ENCODE data around the gene LRRC8B.

The LRRC8B gene

DNA sequence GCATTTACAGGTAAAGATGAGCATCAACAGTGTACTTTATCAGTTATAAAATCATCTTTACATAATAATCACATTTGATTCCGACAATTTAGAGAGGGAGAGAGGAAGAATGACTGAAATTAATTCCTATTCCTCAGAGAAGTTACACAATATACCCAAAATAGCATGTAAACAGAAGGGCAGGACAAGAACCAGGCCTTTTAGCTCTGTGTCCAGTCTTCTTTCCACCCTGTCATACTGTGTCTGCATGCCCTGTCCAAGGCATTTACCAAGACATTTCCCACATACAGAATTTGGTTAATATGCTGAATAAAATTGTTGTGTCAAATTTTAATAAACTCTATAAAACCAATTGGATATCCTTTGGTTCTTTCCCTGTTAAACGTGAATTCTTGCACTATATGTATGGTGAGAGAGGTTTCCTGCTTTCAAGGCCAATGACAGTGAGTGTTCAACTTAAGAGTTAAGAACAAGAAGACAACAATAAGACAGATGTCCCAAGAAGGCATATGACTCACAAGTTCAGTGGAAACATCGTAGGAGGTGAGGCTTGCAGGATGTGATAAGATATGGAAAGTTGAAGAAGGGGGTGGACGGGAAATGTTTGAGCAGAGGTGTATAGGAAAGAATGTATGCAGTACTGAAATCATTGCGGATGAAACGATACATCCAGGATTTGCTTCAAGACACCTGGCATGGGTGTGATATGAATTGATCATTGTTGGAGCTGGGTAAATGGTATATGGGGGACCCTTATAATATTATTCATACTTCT, 20.8 kb downstream of the LRRC8B start:
- Histone ChIP-seq H3K4me3 (ENCODE audit: insufficient read depth, low read length, poor library complexity, severe bottlenecking) (no peak overlapping the region), H3K79me2 (ENCODE audit: insufficient read depth, low read length) (peaks cover 35% of the 10 kb centered on the region)

DNA sequence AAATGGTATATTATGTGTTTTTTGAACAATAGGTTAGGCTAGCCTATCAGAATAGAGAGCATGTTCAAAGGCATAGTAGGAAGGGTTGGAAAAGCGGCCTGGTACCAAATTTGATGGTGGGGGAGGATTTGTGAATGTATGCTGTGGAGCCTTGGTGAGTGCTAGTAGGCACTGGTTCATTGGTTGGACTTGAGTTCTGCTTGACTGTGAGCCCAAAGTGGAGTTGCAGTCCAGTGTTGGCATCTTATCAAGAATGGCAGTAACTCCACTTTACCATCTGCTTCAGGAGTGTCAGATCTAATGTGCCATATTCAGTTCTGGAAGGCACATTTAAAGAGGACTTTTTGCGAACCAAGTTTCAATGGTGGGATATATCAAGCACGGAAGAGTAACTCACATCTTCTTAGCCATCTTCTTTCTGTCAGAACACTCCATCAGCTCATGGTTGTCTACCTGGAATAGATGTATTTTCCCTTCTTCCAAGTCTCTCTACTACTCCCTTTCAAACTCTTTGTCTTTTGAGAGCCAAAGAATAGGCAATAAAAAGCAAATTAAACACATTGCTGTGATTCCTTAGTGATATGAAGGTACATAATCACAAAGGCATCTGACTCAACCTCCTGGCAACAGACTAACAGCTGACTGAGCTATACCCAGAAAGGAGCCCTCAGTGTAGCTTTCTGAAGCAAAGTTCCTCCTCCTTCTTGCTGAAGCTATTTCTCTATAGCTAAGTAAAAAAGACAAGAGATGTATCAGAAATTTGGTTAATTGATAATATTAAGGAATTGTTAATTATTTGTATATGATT, 21.7 kb downstream of the LRRC8B start:
- Histone ChIP-seq H3K27ac (ENCODE audit: low read depth, low read length) (no peak overlapping the region), H3F3A (ENCODE audit: insufficient read depth) (no peaks in the 10 kb centered on the region), H3K9me2 (replicated peaks; ENCODE audit: insufficient read depth, low read length) (no peaks in the 10 kb centered on the region), H3K9ac (ENCODE audit: low read length) (no peak overlapping the region), H3K27me3 (ENCODE audit: low read length) (no peaks in the 10 kb centered on the region), H4K20me1 (ENCODE audit: low read depth, low read length) (peaks cover 10% of the 10 kb centered on the region; the same call in 1 of the 2 replicates), H3K36me3 (ENCODE audit: low read length) (no peaks in the 10 kb centered on the region), H2AFZ (ENCODE audit: low read depth, low read length, severe bottlenecking) (no peak overlapping the region), H3K4me2 (ENCODE audit: low read depth, low read length, poor library complexity, severe bottlenecking) (no peak overlapping the region), H3K79me2 (ENCODE audit: insufficient read depth, low read length) (peaks cover 26% of the 10 kb centered on the region), H3K9me3 (ENCODE audit: insufficient read depth, low read length) (no peaks in the 10 kb centered on the region), H3K4me3 (ENCODE audit: insufficient read depth, low read length, poor library complexity, severe bottlenecking) (no peak overlapping the region)
- TF ChIP-seq, protein P1, sequence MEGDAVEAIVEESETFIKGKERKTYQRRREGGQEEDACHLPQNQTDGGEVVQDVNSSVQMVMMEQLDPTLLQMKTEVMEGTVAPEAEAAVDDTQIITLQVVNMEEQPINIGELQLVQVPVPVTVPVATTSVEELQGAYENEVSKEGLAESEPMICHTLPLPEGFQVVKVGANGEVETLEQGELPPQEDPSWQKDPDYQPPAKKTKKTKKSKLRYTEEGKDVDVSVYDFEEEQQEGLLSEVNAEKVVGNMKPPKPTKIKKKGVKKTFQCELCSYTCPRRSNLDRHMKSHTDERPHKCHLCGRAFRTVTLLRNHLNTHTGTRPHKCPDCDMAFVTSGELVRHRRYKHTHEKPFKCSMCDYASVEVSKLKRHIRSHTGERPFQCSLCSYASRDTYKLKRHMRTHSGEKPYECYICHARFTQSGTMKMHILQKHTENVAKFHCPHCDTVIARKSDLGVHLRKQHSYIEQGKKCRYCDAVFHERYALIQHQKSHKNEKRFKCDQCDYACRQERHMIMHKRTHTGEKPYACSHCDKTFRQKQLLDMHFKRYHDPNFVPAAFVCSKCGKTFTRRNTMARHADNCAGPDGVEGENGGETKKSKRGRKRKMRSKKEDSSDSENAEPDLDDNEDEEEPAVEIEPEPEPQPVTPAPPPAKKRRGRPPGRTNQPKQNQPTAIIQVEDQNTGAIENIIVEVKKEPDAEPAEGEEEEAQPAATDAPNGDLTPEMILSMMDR (IDR thresholded peaks at IDR 0.05; ENCODE audit: insufficient read depth, low read length, poor library complexity, severe bottlenecking), result no peak
- no peak for TF ChIP-seq EZH2phosphoT487 (conservative IDR thresholded peaks at IDR 0.05; ENCODE audit: low read length)

More for the DNA sequence above, 20.8 kb downstream of the LRRC8B start:
- TF ChIP-seq, protein P1 (IDR thresholded peaks at IDR 0.05; ENCODE audit: insufficient read depth, low read length, poor library complexity, severe bottlenecking), result no peak
- no peak for TF ChIP-seq EZH2phosphoT487 (conservative IDR thresholded peaks at IDR 0.05; ENCODE audit: low read length)
- Histone ChIP-seq H4K20me1 (ENCODE audit: low read depth, low read length) (peaks cover 12% of the 10 kb centered on the region; the same call in 1 of the 2 replicates), H3K27ac (ENCODE audit: low read depth, low read length) (no peak overlapping the region), H3K4me2 (ENCODE audit: low read depth, low read length, poor library complexity, severe bottlenecking) (no peak overlapping the region), H2AFZ (ENCODE audit: low read depth, low read length, severe bottlenecking) (no peak overlapping the region), H3K27me3 (ENCODE audit: low read length) (no peaks in the 10 kb centered on the region), H3K9ac (ENCODE audit: low read length) (no peak overlapping the region), H3K36me3 (ENCODE audit: low read length) (no peaks in the 10 kb centered on the region), H3F3A (ENCODE audit: insufficient read depth) (no peaks in the 10 kb centered on the region), H3K9me2 (replicated peaks; ENCODE audit: insufficient read depth, low read length) (no peaks in the 10 kb centered on the region), H3K9me3 (ENCODE audit: insufficient read depth, low read length) (no peaks in the 10 kb centered on the region)

DNA sequence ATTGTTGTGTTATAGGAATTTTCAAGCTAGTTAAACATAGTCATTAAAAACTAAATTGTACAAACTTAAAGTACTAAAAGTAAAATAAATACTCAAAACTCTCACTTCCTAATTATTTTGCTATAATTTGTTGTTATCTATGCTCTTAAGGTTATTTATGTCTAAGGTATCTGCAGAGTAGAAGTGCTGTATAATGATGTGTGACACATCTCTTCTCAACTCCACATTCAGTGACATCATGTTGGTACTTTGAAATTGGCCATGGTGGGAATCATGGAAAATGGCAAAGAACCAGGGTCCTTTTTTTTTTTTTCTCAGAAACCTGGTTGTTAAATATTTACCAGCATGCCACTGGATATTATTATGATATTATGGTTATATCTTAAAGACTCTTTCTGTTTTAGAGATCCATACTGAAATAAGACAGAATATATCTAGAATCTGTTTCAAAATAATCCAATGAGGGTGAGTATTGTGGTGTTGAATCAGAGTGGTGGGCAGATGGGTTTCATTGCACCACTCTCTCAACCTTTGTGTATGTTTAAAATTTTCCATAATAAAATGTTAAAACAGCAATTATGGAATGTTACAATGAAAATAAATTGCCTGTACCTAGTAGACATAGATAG, 22.4 kb downstream of the LRRC8B start:
- no peaks in the 10 kb centered on the region for H3K9me3 ChIP-seq (ENCODE audit: insufficient read depth, low read length)
- H2AFZ ChIP-seq (ENCODE audit: low read depth, low read length, severe bottlenecking), result no peak overlapping the region
- H3K27ac ChIP-seq (ENCODE audit: low read depth, low read length), result no peak overlapping the region
- H3K79me2 ChIP-seq (ENCODE audit: insufficient read depth, low read length), result peaks cover 23% of the 10 kb centered on the region
- H3K27me3 ChIP-seq (ENCODE audit: low read length), result no peaks in the 10 kb centered on the region
- TF ChIP-seq, protein P1 (IDR thresholded peaks at IDR 0.05; ENCODE audit: insufficient read depth, low read length, poor library complexity, severe bottlenecking), result no peak
- TF ChIP-seq EZH2phosphoT487 (conservative IDR thresholded peaks at IDR 0.05; ENCODE audit: low read length), result no peak
- H3K9me2 ChIP-seq (replicated peaks; ENCODE audit: insufficient read depth, low read length), result no peaks in the 10 kb centered on the region
- peaks cover 10% of the 10 kb centered on the region; the same call in 1 of the 2 replicates for H4K20me1 ChIP-seq (ENCODE audit: low read depth, low read length)
- no peaks in the 10 kb centered on the region for H3F3A ChIP-seq (ENCODE audit: insufficient read depth)
- no peaks in the 10 kb centered on the region for H3K36me3 ChIP-seq (ENCODE audit: low read length)
- H3K4me3 ChIP-seq (ENCODE audit: insufficient read depth, low read length, poor library complexity, severe bottlenecking), result no peak overlapping the region
- H3K4me2 ChIP-seq (ENCODE audit: low read depth, low read length, poor library complexity, severe bottlenecking), result no peak overlapping the region
- H3K9ac ChIP-seq (ENCODE audit: low read length), result no peak overlapping the region

Measured in SU-DHL-6 (cell line).